OCI-LY1 (cell line): ENCODE measurements around the gene EN1.

Experiments used
- EZH2 ChIP-seq: fragments of 200-600 bp; sonication (generic), shearing (Covaris generic); IDR thresholded peaks from 2 replicates; pipeline ENCODE4 v1.8.0; 2017; ENCODE audit warnings: borderline replicate concordance, mixed run types, mild to moderate bottlenecking, antibody characterized with exemption, low read length, moderate library complexity, mixed read lengths
- TF ChIP-seq, protein P1 (sequence below): fragments of 200-600 bp; sonication (generic), shearing (Covaris generic); IDR thresholded peaks from 2 replicates; pipeline ENCODE4 v1.5.1; 2017; ENCODE audit warnings: mild to moderate bottlenecking, antibody characterized with exemption, low read length, moderate library complexity, mixed read lengths

- no peak for TF ChIP-seq EZH2
- TF ChIP-seq, protein P1, sequence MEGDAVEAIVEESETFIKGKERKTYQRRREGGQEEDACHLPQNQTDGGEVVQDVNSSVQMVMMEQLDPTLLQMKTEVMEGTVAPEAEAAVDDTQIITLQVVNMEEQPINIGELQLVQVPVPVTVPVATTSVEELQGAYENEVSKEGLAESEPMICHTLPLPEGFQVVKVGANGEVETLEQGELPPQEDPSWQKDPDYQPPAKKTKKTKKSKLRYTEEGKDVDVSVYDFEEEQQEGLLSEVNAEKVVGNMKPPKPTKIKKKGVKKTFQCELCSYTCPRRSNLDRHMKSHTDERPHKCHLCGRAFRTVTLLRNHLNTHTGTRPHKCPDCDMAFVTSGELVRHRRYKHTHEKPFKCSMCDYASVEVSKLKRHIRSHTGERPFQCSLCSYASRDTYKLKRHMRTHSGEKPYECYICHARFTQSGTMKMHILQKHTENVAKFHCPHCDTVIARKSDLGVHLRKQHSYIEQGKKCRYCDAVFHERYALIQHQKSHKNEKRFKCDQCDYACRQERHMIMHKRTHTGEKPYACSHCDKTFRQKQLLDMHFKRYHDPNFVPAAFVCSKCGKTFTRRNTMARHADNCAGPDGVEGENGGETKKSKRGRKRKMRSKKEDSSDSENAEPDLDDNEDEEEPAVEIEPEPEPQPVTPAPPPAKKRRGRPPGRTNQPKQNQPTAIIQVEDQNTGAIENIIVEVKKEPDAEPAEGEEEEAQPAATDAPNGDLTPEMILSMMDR: no peak
These were observed 6.3 kb upstream of the EN1 start for GRCh38 chr2:118853651-118854291.
